Measurements from ENCODE around the gene CBL. TPM values are rescaled to one million over a fixed set of nuclear protein-coding genes. Genes with fewer than 3 reads are reported as not detected.

CBL gene
- polyA plus RNA-seq, 1 of the 3 experiments (the other 2 are of a cell fraction), result 9.5 TPM

GRCh38 chr11:119288219-119288618 is 82.1 kb downstream of the CBL start:
- H3K27ac ChIP-seq (ENCODE audit: low read depth in 2 of 2, low read length in 1 of 2), result no peak overlapping the region
- 100% methylated on average over 3 of the region's 3 CpGs for WGBS (ENCODE audit: low lambda C conversion rate)
- TF ChIP-seq SMC3 (IDR thresholded peaks at IDR 0.05; ENCODE audit: low read depth, low read length) (no peak), RFX5 (IDR thresholded peaks at IDR 0.05; ENCODE audit: low read length) (no peak), RAD21 (IDR thresholded peaks at IDR 0.05; ENCODE audit: low read length) (no peak), GATA2 (CRISPR knock-in tag; IDR thresholded peaks at IDR 0.05) (no peak), MEF2A (IDR thresholded peaks at IDR 0.05; ENCODE audit: borderline replicate concordance, low read depth) (no peak), NRF1 (IDR thresholded peaks at IDR 0.05; ENCODE audit: low read depth, low read length) (no peak), CHD2 (IDR thresholded peaks at IDR 0.05; ENCODE audit: low read length, partially characterized antibody) (no peak), ZBTB33 (IDR thresholded peaks at IDR 0.05; ENCODE audit: borderline replicate concordance, low read depth) (no peak), YY1 (IDR thresholded peaks at IDR 0.05; ENCODE audit: low read depth) (no peak), MAX (IDR thresholded peaks at IDR 0.05; ENCODE audit: low read depth) (no peak), TCF12 (IDR thresholded peaks at IDR 0.05) (no peak), ELF1 (IDR thresholded peaks at IDR 0.05) (no peak), GABPA (IDR thresholded peaks at IDR 0.05; ENCODE audit: low read depth) (no peak), TEAD4 (IDR thresholded peaks at IDR 0.05; ENCODE audit: borderline replicate concordance, insufficient read depth) (no peak)

GRCh38 chr11:119290894-119291497 is 84.9 kb downstream of the CBL start:
- ChIA-PET POLR2A (no interaction called here), CTCF (interaction anchor here (1.2 kb wide), 1 partner anchor 33 kb away, joined by 3 read pairs; no protein-coding TSS in a partner anchor)
- 96% methylated on average over 10 of the region's 10 CpGs for WGBS (ENCODE audit: low lambda C conversion rate)
- TF ChIP-seq RAD21 (IDR thresholded peaks at IDR 0.05; ENCODE audit: low read length) (no peak), NRF1 (IDR thresholded peaks at IDR 0.05; ENCODE audit: low read depth, low read length) (no peak), CTCF (IDR thresholded peaks at IDR 0.05) (no peak), POLR2AphosphoS5 (IDR thresholded peaks at IDR 0.05; ENCODE audit: low read depth, low read length) (no peak), GABPA (IDR thresholded peaks at IDR 0.05; ENCODE audit: low read depth) (no peak), IRF3 (IDR thresholded peaks at IDR 0.05; ENCODE audit: low read depth, low read length) (no peak), USF1 (IDR thresholded peaks at IDR 0.05; ENCODE audit: borderline replicate concordance, low read depth) (no peak), ZBTB33 (IDR thresholded peaks at IDR 0.05; ENCODE audit: borderline replicate concordance, low read depth) (no peak), GATA2 (CRISPR knock-in tag; IDR thresholded peaks at IDR 0.05) (no peak), MAX (IDR thresholded peaks at IDR 0.05; ENCODE audit: low read depth) (no peak), ELF1 (IDR thresholded peaks at IDR 0.05) (no peak), JUND (IDR thresholded peaks at IDR 0.05) (no peak)

More at GRCh38 chr11:119288219-119288618, 82.1 kb downstream of the CBL start:
- Histone ChIP-seq H3K27me3 (ENCODE audit: insufficient read depth) (no peaks in the 10 kb centered on the region), H3K4me3 (ENCODE audit: low read depth in 2 of 2, low read length in 1 of 2) (no peak overlapping the region), H3K4me1 (ENCODE audit: control insufficient read depth in 1 of 2, insufficient read depth in 2 of 2, low read depth in 1 of 2, low read length in 1 of 2) (no peaks in the 10 kb centered on the region), H4K20me1 (ENCODE audit: insufficient read depth) (no peaks in the 10 kb centered on the region), H3K4me2 (no peak overlapping the region), H3K79me2 (ENCODE audit: insufficient read depth) (no peaks in the 10 kb centered on the region), H2AFZ (ENCODE audit: low read depth) (no peak overlapping the region), H3K9me2 (no peaks in the 10 kb centered on the region), H3K36me3 (replicated peaks in 1 of 2; ENCODE audit: control insufficient read depth in 1 of 2, insufficient read depth in 2 of 2, low read length in 1 of 2) (peaks cover 36 to 66% of the 10 kb centered on the region in 2 experiments), H3F3A (replicated peaks; ENCODE audit: insufficient read depth) (peaks cover 17% of the 10 kb centered on the region), H3K9me3 (peaks cover 6% of the 10 kb centered on the region; the same call in 1 of the 2 replicates), H3K9ac (no peak overlapping the region)
- DNase-seq, result no peak
- ChIA-PET POLR2A (no interaction called here), CTCF (no interaction called here)

More at GRCh38 chr11:119290894-119291497, 84.9 kb downstream of the CBL start:
- H3K4me1 ChIP-seq (ENCODE audit: control insufficient read depth in 1 of 2, insufficient read depth in 2 of 2, low read depth in 1 of 2, low read length in 1 of 2), result no peaks in the 10 kb centered on the region
- H3K27me3 ChIP-seq (ENCODE audit: insufficient read depth), result no peaks in the 10 kb centered on the region
- DNase-seq, result no peak
- no peak overlapping the region for H2AFZ ChIP-seq (ENCODE audit: low read depth)
- H3K27ac ChIP-seq (ENCODE audit: low read depth in 2 of 2, low read length in 1 of 2), result no peak overlapping the region
- H3K79me2 ChIP-seq (ENCODE audit: insufficient read depth), result no peaks in the 10 kb centered on the region; the same call in none of the 2 replicates
- H3K4me2 ChIP-seq, result no peak overlapping the region
- H3K9me2 ChIP-seq, result no peaks in the 10 kb centered on the region
- H4K20me1 ChIP-seq (ENCODE audit: insufficient read depth), result no peaks in the 10 kb centered on the region
- H3K36me3 ChIP-seq (replicated peaks in 1 of 2; ENCODE audit: control insufficient read depth in 1 of 2, insufficient read depth in 2 of 2, low read length in 1 of 2), result peaks cover 30 to 64% of the 10 kb centered on the region in 2 experiments
- H3K9ac ChIP-seq, result no peak overlapping the region
- peaks cover 6% of the 10 kb centered on the region; the same call in 1 of the 2 replicates for H3K9me3 ChIP-seq
- peaks cover 4% of the 10 kb centered on the region for H3F3A ChIP-seq (replicated peaks; ENCODE audit: insufficient read depth)
- no peak overlapping the region for H3K4me3 ChIP-seq (ENCODE audit: low read depth in 2 of 2, low read length in 1 of 2)
